Panc1 (cell line): ENCODE results near the gene MRGPRF. TPM values are rescaled to one million over a fixed set of nuclear protein-coding genes. Genes with fewer than 3 reads are reported as not detected.

Experiments used
- ATAC-seq: fragments of 200-7000 bp; cut with Tn5 transposase; 2 replicates; pipeline ENCODE4 v1.9.1; 2020; ENCODE audit warnings: mild to moderate bottlenecking, moderate library complexity
- BruUV-seq: library from RNA; stranded (reverse); fragments of 400-500 nt; replicated peaks from 2 replicates; lab custom pipeline; 2021; lab: Mats Ljungman, UMichigan
- CTCF ChIA-PET: fragments of 300-600 bp; sonication (Branson Sonifier 250); formaldehyde crosslinking; loops from one replicate; lab custom pipeline; 2022; ENCODE audit warnings: antibody characterized with exemption; lab: Charles Lee
- POLR2A ChIA-PET: fragments of 300-600 bp; sonication (Branson Sonifier 250); formaldehyde crosslinking; loops from one replicate; lab custom pipeline; 2022; ENCODE audit warnings: antibody characterized with exemption; lab: Charles Lee
- DNase-seq: peaks from one replicate; pipeline ENCODE4 v3.0.0-alpha.2; 2010; ENCODE audit warnings: low read depth, low spot score
- H3K27ac ChIP-seq: 2 replicates; pipeline ENCODE4 v1.5.1; 2011; ENCODE audit warnings: mild to moderate bottlenecking, low read length, inconsistent platforms
- H3K27me3 ChIP-seq: fragments of 200-500 bp; sonication (Bioruptor generic); 2 replicates; pipeline ENCODE4 v1.6.0; 2014; ENCODE audit warnings: low read length, inconsistent platforms; ENCODE audit not compliant: control insufficient read depth, insufficient read depth
- H3K36me3 ChIP-seq: fragments of 200-500 bp; sonication (Bioruptor generic); 2 replicates; pipeline ENCODE4 v1.5.1; 2014; ENCODE audit warnings: inconsistent platforms, mild to moderate bottlenecking, low read length, moderate library complexity; ENCODE audit not compliant: control insufficient read depth, insufficient read depth
- H3K4me1 ChIP-seq: 2 replicates; pipeline ENCODE4 v1.5.1; 2011; ENCODE audit warnings: inconsistent platforms, mild to moderate bottlenecking, low read length, moderate library complexity; ENCODE audit not compliant: control insufficient read depth, insufficient read depth
- H3K4me3 ChIP-seq, 2 experiments: 2 replicates each; pipeline ENCODE4 v1.5.1; 2011 to 2012; ENCODE audit warnings: low read depth in 2 of 2, low read length in 2 of 2, mild to moderate bottlenecking in 2 of 2, inconsistent platforms in 1 of 2, moderate library complexity in 1 of 2
- H3K9me3 ChIP-seq: fragments of 200-500 bp; sonication (Bioruptor generic); 2 replicates; pipeline ENCODE4 v1.5.1; 2014; ENCODE audit warnings: low read depth, mild to moderate bottlenecking, inconsistent platforms, low read length, moderate library complexity; ENCODE audit not compliant: control insufficient read depth, insufficient read depth
- POLR2AphosphoS5 ChIP-seq: IDR thresholded peaks from 2 replicates; pipeline ENCODE4 v1.6.1; 2012; ENCODE audit warnings: mild to moderate bottlenecking, low read depth, low read length, moderate library complexity
- REST ChIP-seq, 2 experiments: IDR thresholded peaks; 2 replicates each; pipeline ENCODE4 v1.6.1; 2011 to 2012; ENCODE audit warnings: low read depth in 2 of 2, control low read depth in 1 of 2, low read length in 1 of 2, mild to moderate bottlenecking in 1 of 2, moderate library complexity in 1 of 2; ENCODE audit not compliant: insufficient read depth in 1 of 2
- SIN3A ChIP-seq: IDR thresholded peaks from 2 replicates; pipeline ENCODE4 v1.6.1; 2012; ENCODE audit warnings: low read depth, mild to moderate bottlenecking, low read length, moderate library complexity, borderline replicate concordance; ENCODE audit not compliant: insufficient read depth
- TCF7L2 ChIP-seq: IDR thresholded peaks from 2 replicates; pipeline ENCODE4 v1.6.1; 2011; ENCODE audit warnings: mild to moderate bottlenecking, low read depth, low read length, inconsistent platforms
- in situ Hi-C: cut with HindIII; loops from 2 replicates; pipeline ENCODE4 v1.10.0; 2016; ENCODE audit warnings: low sequenced_read_pairs, low pct_unique_long_range_greater_than_20kb
- intact Hi-C: fragments of 100-400 bp; cut with micrococcal nuclease; formaldehyde crosslinking; loops from one replicate; pipeline ENCODE4 v1.10.0; 2022; ENCODE audit not compliant: unreplicated experiment
- total RNA-seq: library from RNA; stranded (reverse); gene quantifications from one replicate; pipeline ENCODE4 v1.2.1, GENCODE V29; 2021; ENCODE audit not compliant: unreplicated experiment
- TF ChIP-seq, protein P1 (sequence below): fragments of 450-650 bp; IDR thresholded peaks from 2 replicates; pipeline ENCODE4 v1.5.1; 2017; ENCODE audit warnings: mild to moderate bottlenecking

Gene MRGPRF
- total RNA-seq, 1 experiment from 2014 or later: 0.36 TPM

- TF ChIP-seq, protein P1, sequence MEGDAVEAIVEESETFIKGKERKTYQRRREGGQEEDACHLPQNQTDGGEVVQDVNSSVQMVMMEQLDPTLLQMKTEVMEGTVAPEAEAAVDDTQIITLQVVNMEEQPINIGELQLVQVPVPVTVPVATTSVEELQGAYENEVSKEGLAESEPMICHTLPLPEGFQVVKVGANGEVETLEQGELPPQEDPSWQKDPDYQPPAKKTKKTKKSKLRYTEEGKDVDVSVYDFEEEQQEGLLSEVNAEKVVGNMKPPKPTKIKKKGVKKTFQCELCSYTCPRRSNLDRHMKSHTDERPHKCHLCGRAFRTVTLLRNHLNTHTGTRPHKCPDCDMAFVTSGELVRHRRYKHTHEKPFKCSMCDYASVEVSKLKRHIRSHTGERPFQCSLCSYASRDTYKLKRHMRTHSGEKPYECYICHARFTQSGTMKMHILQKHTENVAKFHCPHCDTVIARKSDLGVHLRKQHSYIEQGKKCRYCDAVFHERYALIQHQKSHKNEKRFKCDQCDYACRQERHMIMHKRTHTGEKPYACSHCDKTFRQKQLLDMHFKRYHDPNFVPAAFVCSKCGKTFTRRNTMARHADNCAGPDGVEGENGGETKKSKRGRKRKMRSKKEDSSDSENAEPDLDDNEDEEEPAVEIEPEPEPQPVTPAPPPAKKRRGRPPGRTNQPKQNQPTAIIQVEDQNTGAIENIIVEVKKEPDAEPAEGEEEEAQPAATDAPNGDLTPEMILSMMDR: no peak
- TF ChIP-seq POLR2AphosphoS5 (peak; percentile 80), SIN3A (peak; percentile 64; the same call in 1 of the 2 replicates)
- H3K4me1 ChIP-seq: peaks cover 37% of the 10 kb centered on the region
- POLR2A ChIA-PET: interaction anchor here (0.7 to 1.1 kb wide), 3 partner anchors 36 to 448 kb away, joined by 3 to 4 read pairs (median 3); no protein-coding TSS in a partner anchor
- CTCF ChIA-PET: interaction anchor here (0.6 to 0.7 kb wide), 3 partner anchors 250 to 1331 kb away, joined by 3 to 4 read pairs (median 3); no protein-coding TSS in a partner anchor
- H3K36me3 ChIP-seq: no peaks in the 10 kb centered on the region; the same call in 1 of the 2 replicates
- intact Hi-C loops (no loop called here), in situ Hi-C loops (no loop called here)
- peak within 1 kb of the TSS; percentile 72 to 86 for H3K4me3 ChIP-seq
- peak; percentile 95 for ATAC-seq
- peak within 1 kb of the TSS; percentile 87 for H3K27ac ChIP-seq
- DNase-seq: peak; percentile 89
- no peaks in the 10 kb centered on the region for H3K27me3 ChIP-seq
- no peaks in the 10 kb centered on the region for H3K9me3 ChIP-seq
- BruUV-seq: no TSS peak
Measured at GRCh38 chr11:69048694-69049489, 35.8 kb upstream of the MRGPRF start, which contains the start of gene TPCN2. Gene TPCN2 (plus strand): TSS chr11:69048932. CDS start chr11:69048998, 66 bp downstream.

DNA sequence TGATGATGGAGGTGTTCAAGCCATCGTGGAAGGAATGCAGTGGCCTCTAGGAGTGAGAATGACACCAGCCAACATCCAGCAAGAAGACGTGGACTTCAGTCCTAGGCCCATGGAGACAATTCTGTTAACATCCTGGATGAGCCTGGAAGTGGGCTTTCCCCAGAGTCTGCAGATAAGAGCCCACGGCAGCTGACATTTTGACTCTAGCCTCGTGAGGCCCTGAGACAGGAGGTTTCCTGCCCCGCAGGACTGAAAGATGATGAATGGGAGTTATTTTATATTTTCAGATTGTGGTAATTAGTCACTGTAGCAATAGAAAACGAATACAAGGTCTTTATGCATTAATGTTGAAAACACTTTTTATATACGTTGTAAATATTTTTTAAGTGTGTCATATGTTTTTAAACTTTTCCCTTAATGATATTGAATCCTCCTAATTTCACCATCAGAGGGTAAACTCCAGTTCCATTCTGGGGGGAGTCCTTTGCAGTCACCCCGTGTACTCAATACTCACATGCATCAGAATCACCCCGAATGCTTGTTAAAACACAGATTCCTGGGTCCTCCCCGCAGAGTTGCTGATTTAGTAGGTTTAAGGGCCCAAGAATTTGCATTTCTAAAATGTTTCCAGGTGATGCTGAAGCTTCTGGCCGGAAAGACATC lies 35.1 kb upstream of the MRGPRF start:
- no peaks in the 10 kb centered on the region for H3K27me3 ChIP-seq
- ChIA-PET POLR2A (interaction anchor here (0.7 to 1.1 kb wide), 3 partner anchors 36 to 449 kb away, joined by 3 to 4 read pairs (median 3); no protein-coding TSS in a partner anchor), CTCF (interaction anchor here (0.6 to 0.7 kb wide), 2 partner anchors 250 to 415 kb away, joined by 3 to 4 read pairs; no protein-coding TSS in a partner anchor)
- peaks cover 37% of the 10 kb centered on the region for H3K4me1 ChIP-seq
- intact Hi-C loops (no loop called here), in situ Hi-C loops (no loop called here)
- no peaks in the 10 kb centered on the region for H3K9me3 ChIP-seq
- no peaks in the 10 kb centered on the region; the same call in 1 of the 2 replicates for H3K36me3 ChIP-seq
- no TSS peak for BruUV-seq
- ATAC-seq: 0 out of 2 replicates have a peak, but pooled peaks have one; percentile 1
- peak overlapping the region; percentile 72 to 86 for H3K4me3 ChIP-seq
- DNase-seq: no peak
- peak overlapping the region; percentile 87 for H3K27ac ChIP-seq
- no peak for TF ChIP-seq TCF7L2
- TF ChIP-seq SIN3A: no peak
- TF ChIP-seq, protein P1: no peak
- no peak for TF ChIP-seq REST (IDR thresholded peaks at IDR 0.05; ENCODE audit: insufficient read depth in 1 of 2, low read depth in 2 of 2, low read length in 1 of 2)
- no peak for TF ChIP-seq POLR2AphosphoS5
